DMS153 treated with DMSO at 0.1 percent for 48 hours (cell line): Measurements from ENCODE around the gene POU2F3.

Experiments
- DNase-seq: peaks from one replicate; lab custom pipeline; 2025; ENCODE audit not compliant: unreplicated experiment; lab: John Stamatoyannopoulos, UW

POU2F3 gene

DNA sequence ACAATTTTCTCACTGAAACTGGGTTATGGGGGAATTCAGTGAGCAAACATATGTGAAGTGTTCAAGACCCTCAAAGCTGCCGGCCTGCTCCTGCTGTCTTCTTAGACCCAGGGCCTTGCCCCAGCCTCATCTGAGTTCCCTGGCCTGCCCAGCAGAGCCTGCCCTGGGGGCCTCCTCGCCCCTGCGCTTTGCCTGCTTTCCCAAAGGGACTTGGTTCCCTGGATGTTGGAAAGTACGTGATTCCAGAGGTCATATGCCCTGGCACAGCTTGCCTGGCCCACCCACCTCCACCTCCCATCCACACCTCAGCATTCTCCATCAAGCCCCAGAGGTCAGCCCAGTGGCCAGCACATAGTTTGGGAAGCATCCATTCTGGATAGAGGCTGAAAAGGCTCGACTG is 13.7 kb upstream of the POU2F3 start:
- DNase-seq, result no peak

DNA sequence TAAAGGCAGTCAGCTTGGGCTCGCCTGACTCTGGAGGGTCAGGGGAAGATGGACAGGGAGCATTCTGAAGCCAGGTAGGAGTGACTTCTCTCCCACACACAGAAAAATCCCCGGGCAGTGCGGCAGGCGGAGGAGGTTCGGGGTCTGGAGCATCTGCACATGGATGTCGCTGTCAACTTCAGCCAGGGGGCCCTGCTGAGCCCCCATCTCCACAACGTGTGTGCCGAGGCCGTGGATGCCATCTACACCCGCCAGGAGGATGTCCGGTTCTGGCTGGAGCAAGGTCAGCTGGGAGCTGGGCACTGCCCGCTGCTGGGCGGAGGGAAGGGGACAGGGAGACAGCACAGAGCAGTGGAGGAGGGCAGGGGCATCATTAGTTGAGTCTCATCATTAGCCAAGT is 13.2 kb upstream of the POU2F3 start:
- DNase-seq, result no peak

DNA sequence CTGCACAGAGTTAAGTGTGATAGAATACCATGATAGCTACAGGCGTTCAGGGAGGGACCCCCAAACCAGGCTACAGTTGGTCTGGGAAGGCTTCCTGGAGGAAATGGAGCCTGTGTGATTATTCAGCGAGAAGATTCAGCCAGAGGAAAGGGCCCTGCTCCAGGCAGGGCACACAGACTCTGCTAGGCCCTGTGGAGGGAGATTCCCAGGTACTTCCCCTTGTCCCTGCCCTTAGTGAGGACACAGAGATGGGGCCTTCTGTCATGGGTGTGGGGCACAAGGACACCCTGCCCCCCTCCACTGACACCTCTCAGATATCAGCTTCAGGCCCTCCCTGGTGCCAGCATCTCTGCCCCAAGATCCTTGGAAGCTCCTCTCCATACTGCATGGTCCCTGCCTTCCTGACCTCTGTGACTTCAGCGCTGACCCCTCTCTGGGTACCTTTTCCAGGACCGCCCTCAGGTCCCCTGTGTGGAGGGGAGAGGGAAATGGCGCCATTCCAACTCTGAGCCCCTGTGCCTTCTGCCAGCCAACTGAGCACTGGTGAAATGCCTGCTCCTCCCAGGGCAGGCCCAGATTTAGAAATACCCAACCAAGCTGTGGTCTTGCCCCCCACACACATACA is 12.6 kb upstream of the POU2F3 start:
- no peak for DNase-seq

DNA sequence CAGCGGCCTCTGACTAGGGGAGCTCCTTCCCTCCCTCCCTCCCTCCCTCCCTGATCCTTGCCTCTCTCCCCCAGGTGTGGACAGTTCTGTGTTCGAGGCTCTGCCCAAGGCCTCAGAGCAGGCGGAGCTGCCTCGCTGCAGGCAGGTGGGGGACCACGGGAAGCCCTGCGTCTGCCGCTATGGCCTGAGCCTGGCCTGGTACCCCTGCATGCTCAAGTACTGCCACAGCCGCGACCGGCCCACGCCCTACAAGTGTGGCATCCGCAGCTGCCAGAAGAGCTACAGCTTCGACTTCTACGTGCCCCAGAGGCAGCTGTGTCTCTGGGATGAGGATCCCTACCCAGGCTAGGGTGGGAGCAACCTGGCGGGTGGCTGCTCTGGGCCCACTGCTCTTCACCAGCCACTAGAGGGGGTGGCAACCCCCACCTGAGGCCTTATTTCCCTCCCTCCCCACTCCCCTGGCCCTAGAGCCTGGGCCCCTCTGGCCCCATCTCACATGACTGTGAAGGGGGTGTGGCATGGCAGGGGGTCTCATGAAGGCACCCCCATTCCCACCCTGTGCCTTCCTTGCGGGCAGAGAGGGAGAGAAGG is 11.1 kb upstream of the POU2F3 start:
- no peak for DNase-seq

DNA sequence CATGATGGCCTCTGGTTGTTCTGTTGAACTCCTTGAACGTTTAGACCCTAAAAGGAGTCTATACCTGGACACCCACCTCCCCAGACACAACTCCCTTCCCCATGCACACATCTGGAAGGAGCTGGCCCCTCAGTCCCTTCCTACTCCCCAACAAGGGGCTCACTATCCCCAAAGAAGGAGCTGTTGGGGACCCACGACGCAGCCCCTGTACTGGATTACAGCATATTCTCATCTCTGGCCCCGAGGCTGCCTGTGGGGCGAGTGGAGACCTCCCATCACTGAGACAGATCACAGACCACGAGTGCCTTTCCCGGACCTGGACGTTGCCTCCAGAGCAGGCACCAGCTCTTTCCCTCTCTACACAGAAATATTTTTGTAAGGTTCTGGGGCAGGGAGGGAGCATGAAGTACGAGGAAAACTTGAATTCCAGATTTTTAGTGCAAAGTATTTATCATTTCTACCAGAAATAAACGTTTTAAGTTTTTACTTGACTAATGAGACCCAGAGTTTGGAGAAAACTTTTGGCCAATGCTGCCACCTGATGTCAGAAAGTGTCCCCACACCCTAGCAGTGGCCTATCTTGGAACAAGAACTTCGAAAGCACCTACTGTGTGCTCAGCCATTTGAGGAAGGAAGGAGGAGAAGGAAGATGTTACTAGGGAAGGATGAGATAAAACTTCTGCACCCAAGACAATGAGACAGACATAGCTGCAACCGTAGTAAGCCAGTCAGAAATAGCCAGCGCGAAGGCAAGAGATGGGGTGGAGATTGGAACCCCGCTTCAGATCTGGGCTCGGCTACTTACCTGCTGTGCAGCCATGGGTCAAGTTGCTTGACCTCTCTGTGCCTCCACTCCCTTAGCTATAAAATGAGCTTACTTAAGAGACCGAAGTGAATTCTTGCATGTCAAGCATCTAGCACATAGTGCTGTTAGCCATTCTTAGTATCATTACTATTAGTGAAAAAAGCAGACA is 10.2 kb upstream of the POU2F3 start:
- DNase-seq, result no peak

DNA sequence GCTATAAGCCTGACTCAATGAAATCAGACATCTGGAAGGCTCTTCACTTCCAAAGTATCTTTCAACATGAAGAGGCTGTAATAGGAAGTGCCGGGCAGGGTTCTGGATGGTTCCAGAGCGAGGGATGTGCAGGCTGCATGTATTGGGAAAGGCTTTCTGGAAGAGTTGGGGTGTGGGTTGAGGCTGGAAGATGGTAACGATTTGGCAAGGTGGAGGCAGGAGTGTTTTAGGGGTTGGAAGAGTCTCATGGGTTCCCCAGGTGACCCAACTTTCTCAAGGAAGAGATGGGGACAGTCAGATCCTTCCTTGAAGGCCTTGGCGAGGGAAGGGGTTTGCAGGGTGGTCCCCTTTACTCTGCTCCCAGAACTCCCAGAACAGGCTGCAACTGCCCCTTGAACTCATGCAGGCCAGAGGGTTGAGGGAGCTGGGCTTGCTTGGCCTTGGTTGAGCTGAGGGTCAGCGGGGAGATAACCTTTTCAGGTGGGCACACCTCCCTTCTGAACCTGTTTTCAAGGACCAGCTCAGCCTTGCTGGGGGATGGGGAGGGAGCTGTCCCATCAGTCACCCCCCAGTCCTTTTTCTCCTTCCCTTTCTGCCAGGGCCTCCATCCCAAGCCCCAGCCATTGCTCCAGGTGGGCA is 9.4 kb upstream of the POU2F3 start:
- no peak for DNase-seq

DNA sequence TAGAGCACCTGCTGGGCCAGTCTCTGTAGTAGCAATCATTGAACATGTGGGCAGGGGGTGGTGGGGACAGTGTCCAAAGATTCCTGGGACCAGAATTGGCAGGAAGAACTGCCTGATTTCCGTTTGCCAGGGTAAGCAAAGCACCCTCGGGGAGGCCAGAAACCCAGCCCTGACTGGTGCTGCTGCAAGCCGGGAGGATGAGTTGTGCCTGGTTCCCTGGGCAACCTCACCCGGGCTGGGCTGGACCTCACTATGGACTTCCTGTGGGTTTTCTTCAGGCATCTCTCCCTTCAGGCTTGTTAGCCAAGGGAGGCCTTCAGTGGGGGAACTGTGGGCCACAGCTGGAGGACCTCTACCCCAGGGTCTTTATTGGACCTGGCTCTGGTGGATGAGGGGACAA is 8.0 kb upstream of the POU2F3 start:
- no peak for DNase-seq

DNA sequence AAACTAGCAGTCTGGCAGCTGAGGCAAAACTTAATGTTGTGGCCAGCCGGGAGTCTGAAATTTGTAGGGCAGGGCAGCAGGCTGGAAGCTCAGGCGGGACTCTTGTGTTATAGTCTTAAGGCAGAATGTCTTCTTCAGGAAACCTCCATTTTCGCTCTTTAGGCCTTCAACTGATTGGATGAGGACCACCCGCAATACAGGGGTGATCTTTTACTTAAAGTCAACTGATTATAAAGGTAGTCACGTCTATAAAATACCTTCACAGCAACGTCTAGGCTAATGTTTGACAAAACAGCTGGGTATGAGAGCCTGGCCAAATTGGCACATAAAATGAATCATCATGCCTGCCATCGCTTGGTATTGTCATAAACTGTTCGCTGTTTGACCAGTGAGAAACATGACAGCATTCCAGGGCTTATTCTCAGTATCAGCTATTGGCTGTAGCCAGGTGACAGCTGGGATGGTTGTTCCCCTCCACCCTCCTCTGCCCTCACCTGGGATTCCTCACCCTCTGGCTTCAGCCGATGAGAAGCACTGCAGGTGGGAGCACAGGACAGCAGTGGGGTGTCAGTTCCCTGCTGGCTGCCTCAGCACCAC is 6.6 kb upstream of the POU2F3 start:
- DNase-seq, result no peak

DNA sequence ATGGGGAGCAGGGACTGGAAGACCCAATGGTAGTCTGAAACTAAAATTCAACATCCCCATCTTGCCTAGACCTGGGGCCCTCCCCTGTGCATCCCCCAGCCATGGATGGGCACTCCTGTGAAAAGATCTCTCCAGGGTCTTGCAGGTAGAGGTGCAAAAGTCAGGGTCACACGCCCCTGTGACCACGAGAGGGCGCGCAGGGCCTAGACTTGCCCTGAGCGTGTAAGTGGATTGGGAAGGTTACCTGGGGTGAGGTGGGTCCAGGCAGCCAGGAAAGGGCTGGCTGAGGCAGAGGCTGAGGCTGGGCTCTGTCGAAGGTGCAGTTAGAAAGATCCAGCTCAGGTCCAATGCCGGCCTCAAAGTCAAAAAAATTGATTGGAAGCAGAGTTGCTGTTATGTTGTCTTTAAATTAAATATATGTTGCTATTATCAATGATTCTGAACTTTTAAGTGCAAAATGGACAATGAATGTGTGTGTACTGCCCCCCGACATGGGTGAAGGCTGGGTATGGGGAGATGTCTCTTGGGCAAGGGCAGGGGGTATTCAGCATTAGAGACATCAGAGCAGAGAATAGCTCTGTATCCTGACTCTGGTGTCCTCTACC is 4.8 kb upstream of the POU2F3 start:
- peak; percentile 63 for DNase-seq

DNA sequence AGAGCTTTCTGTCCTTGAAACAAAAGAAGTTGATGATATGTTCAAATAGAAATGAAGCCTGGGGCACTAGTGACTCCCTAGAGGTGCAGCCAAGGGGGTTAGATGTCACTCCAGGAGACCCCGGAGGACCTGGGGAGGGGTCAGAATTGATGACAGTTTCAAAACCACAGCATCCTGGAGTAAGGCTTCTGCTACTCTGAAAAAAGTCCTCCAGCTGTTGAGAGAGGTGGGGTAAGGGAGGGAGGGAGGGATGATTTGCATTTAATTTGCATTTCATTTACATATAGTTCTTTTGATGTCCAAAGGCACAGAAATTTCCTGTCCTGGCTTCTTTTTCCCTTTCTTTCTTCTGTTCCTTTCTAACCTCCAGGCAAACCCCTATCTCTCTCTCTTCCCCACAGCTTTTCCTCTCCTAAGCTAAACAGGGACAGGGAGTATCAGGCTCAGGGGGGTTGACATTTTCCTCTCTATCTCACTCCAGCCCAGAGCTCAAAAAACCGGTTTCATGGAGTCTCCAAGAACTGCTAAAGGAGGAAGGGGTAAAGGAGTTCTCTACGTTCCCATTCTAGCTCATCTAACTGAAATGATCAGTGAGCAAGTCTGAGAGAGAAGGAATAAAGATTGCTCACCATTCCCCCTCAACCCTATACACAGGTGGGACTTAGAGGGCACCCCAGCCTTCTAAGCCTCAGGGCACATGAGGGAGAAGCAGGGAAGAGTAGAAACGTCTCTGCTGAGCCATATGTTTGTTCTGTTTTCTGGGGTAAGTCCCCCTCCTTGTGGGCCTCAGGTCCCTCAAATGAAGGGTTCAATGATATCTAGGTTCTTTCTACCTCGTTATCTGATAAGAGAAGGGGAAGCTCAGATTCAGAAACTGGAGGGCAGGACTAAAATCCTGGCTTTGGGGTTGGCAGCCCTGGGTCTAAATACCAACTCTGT is 3.5 kb upstream of the POU2F3 start:
- no peak for DNase-seq

DNA sequence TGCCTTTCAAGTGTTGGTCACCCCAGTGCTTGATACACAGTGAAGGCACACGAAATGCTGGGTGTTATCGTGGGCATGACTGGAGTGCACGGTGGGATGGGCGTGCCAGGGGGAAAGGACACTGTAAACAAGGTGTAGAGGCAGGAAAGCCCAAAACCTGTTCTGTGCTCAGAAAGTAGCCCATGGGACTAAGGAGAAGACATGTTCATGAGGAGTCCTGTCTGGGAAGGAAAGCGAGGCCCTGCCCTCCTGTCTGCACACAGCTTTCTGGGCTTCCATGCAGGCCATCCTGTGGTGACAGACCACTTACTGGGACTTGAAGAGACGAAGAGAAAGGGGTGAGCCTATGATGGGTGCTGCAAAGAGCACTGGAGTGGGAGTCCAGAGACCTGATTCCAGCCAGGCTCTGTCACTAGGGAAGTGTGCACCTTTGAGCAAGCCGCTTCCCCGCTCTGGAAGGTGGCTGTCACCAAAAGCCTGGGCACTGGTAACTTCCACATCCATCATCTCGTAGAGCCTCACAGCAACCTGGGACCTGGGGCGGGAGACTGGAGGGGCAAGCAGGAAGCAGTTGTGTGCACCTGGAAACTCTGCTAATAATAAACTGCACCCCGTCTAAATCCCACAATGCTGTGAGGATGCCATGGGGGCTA is 846 bp upstream of the POU2F3 start:
- no peak for DNase-seq

DNA sequence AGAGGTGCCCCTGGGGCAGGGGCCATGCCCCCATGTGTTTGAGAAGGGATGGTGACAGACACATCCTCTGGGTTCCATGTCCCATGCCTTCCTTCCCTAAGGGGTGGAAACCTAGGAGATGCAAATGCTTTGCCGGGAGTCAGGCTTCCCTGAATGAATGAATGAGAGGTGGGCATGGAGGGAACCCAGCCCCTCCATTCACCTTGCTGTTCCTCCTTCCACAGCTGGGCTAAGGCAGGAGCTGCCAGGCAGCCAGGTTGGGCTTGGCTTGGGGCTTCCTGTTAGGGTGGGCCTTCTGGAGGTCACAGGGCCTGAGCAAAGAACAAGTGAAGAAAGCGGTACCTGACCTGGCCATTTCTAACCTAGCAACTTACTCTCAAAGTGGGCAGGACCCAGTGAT is 926 bp downstream of the POU2F3 start:
- no peak for DNase-seq

DNA sequence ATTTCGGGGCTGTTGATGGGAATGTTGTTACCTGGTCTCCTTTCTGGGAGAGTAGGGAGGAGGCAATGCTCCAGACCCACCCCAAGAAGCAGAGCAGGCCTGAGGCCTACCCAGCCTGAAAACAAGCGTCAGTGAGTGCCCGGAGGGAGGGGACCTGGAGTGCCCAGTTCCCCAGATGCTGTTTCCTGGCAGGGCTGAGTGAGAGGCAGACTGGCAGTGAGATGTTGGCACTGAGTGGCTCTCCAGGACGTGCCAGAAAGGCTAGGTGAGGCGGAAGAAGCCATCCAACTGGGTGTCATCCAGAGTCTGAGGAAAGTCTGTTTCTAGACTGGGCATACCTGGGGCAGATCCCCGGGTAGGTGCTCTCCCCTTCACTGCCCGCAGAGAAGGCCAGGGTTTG is 1.3 kb downstream of the POU2F3 start:
- DNase-seq, result no peak

DNA sequence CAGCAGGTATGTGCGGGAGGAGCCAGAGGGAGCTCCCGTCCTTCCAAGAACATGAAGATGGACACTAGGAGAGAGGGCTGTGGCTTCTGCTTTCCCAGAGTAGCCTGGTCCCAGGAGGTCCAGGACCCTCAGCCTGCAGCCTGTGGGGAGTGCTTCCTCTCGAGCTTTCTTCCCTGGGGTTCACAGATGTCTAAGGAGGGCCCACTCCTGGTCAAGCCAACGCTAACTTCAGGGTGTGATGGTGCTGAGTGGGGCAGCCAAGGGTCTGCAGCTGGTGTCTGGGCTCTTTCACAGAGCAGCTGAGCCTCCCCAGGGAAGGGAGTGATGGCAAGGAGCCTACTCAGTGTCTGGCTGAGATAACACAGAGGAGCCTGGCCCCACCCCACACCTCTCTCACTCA is 3.3 kb downstream of the POU2F3 start:
- DNase-seq, result no peak

DNA sequence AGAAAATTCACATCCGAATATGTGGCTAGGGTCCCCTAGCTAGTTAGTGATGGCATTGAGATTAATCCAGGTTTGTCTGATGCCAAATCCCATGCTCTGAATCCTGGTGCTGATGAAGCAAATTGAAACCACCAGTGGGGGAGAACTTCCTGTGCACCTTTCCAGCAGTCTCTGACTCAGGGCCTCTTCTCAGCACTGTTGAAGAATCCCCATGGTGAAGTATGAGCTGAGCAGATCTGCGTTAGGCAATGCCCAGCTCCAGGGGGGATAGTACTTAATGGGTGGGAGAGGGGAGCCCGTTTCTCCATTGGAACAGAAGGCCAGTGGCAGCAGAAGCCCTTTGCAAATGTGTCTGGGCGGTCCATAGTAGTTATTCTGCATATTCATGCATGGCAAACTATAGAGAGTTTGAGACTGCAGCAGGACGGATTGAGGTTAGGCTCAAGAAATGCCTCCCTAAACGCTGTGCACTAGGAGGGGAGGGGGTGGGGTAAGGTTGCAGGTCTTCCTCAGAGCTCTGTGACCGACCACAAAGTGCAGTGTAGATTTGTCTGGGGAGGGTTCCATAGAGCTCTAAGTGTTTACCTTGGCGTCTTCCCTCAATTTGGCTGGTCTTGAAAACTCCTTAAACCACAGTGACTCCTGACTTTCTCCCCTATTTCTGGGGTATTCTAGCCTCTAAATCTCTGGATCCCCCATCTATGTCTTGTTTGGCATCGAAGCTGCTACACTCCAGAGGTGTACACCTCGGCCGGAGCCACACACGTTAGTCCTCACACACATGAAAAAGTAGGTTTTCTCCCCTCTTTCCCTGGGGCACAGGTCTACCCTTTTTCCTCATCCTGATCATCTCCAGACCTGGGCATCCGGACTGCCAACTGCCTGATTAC is 4.8 kb downstream of the POU2F3 start:
- DNase-seq, result no peak

DNA sequence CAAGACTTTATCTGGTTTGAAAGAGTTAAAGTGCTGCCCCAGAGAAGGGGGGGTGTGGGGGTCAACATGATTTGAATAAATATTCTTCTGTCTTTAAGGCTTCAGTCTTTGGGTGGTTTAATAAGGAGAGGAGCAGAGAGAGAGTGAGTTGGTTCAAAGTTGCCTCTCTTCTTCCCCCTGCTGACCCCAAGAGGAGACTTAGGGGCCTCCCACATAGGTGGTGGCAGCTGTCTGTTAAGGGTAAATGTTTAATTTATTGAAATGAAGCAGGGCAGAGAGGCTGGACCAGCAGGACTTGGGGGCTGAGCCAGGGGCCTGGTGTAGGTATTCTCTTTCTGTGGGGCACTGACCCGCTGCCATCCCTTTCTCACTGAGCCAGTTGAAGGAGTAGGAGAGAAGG is 5.5 kb downstream of the POU2F3 start:
- DNase-seq, result no peak

DNA sequence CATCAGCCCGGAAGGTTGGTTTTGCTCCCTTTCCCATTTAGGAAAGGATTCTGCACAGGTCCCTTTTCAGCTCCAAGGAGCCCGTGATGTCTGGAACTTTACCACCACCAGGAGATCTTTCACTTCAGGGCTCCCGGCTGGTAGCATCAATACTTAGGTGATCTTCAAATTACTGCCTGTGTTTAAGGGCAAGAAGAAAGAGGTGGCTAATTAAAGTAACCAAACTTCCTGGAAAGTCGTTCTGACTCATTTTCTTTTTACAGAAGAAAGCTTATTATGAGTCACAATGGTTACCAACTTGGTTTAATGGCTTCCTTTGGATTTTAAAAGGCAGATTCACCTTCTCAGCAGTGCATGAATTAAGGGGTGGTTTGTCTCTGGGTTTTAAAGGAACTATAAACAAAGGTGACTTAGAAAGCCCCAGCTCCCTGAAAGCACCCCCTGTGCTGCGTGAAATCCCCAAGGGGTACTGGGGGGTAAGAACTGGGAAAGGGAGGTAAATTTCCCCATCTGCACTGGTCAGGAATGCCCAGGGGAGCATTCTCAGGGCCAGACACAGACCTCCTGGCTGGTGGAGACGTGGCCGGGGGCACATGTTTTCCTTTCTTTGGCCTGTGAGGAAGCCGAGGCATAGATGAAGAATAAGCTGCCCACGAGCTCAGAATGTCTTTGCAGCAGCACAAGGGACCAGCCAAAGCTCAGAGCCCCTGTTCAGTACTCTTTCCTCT is 8.8 kb downstream of the POU2F3 start:
- no peak for DNase-seq
